Articular chondrocyte of knee joint (primary cell): ENCODE data around the gene HTR3A. TPM values are rescaled to one million over a fixed set of nuclear protein-coding genes. Genes with fewer than 3 reads are reported as not detected.

Experiments used
- total RNA-seq: library from RNA; depleted of rRNA; stranded (reverse); fragments of >200 nt; gene quantifications from 2 replicates; pipeline ENCODE4 v1.2.3, GENCODE V29; 2012

Gene HTR3A
- total RNA-seq, result not detected in 2 replicates

DNA sequence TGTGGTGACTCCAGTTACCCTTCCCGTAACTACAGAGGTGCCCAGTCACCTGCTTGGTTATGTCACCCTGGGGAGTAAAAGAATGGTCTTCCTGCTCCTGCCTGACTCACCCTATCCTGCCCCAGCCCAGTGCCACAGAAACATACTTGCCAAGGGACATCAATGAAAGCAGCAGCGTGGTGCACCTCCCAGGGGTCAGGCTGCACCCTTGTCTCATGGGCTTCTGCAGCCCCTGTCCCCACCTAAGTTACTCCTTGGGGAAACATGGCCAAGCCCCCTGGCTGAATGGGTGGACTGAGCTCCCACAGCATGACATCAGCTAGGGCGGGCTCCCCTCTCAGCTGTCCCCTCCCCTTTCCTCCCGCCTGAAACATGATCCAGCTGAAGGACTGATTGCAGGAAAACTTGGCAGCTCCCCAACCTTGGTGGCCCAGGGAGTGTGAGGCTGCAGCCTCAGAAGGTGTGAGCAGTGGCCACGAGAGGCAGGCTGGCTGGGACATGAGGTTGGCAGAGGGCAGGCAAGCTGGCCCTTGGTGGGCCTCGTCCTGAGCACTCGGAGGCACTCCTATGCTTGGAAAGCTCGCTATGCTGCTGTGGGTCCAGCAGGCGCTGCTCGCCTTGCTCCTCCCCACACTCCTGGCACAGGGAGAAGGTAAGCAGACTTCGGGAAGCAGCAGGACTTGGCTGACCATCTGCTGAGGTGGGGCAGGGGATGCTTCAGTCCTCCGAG lies at the start of gene HTR3A:
Gene HTR3A, plus strand, starts transcription at position 368 of the 730 bp plus-strand sequence. Its CDS starts 218 bp downstream, at position 586.

Other genes starting within 250 kb of the HTR3A start
- gene ZW10, start 201.4 kb upstream of the HTR3A start, total RNA-seq, result 25.3 and 27.2 TPM in 2 replicates
- not detected in 2 replicates for gene CLDN25, start 195.3 kb upstream of the HTR3A start, total RNA-seq
- gene USP28, start 99.5 kb upstream of the HTR3A start, total RNA-seq, result 32.5 and 35.0 TPM in 2 replicates
- gene HTR3B, start 70.3 kb upstream of the HTR3A start, total RNA-seq, result not detected in 2 replicates
- gene ZBTB16, start 84.6 kb downstream of the HTR3A start, total RNA-seq, result 0.22 and 1.8 TPM in 2 replicates